K562 (cell line): ENCODE results near the gene CCNL1. TPM values are rescaled to one million over a fixed set of nuclear protein-coding genes. Genes with fewer than 3 reads are reported as not detected.

Source experiments
- CBFB ChIP-seq: sonication (generic); formaldehyde crosslinking; IDR thresholded peaks from 2 replicates; pipeline ENCODE4 v1.4.0; 2020; ENCODE audit warnings: mild to moderate bottlenecking, missing genetic modification reagents
- CCNT2 ChIP-seq: IDR thresholded peaks from 2 replicates; pipeline ENCODE4 v1.6.1; 2011; ENCODE audit warnings: borderline replicate concordance, low read depth, mild to moderate bottlenecking, moderate library complexity, mixed read lengths, low read length; ENCODE audit not compliant: insufficient read length; ENCODE audit errors: extremely low read depth
- ERF ChIP-seq: fragments of 450-650 bp; formaldehyde crosslinking; IDR thresholded peaks from 2 replicates; pipeline ENCODE4 v1.4.0; 2020; ENCODE audit warnings: mild to moderate bottlenecking, mixed read lengths
- ESRRB ChIP-seq: fragments of 250-450 bp; sonication (Bioruptor Pico); IDR thresholded peaks from 2 replicates; pipeline ENCODE4 v1.5.0; 2020; ENCODE audit warnings: mild to moderate bottlenecking, moderate library complexity, borderline replicate concordance
- FOXP1 ChIP-seq: sonication (generic); formaldehyde crosslinking; IDR thresholded peaks from 2 replicates; pipeline ENCODE4 v1.8.0; 2022; ENCODE audit warnings: mild to moderate bottlenecking, missing genetic modification reagents
- MAFF ChIP-seq: IDR thresholded peaks from 2 replicates; pipeline ENCODE4 v1.6.1; 2012; ENCODE audit warnings: low read length, improper control_type of control experiment
- MYBL2 ChIP-seq, 2 experiments: fragments of 450-650 bp in 1 of 2; sonication (generic) in 1 of 2; formaldehyde crosslinking in 1 of 2; IDR thresholded peaks; 2 replicates each; pipeline versions ENCODE4 v1.6.1 to v1.8.1; 2017 to 2022; ENCODE audit warnings: borderline replicate concordance in 1 of 2, inconsistent platforms in 1 of 2, low read depth in 1 of 2, mild to moderate bottlenecking in 1 of 2, missing genetic modification reagents in 1 of 2, moderate library complexity in 1 of 2
- NCOA2 ChIP-seq, 2 experiments: fragments of 450-650 bp; IDR thresholded peaks; 2 replicates each; pipeline ENCODE4 v1.6.1; 2018; ENCODE audit warnings: mild to moderate bottlenecking in 2 of 2, moderate library complexity in 1 of 2; ENCODE audit not compliant: partially characterized antibody in 2 of 2
- NCOR1 ChIP-seq: fragments of 450-650 bp; IDR thresholded peaks from 2 replicates; pipeline ENCODE4 v1.6.1; 2016; ENCODE audit warnings: mild to moderate bottlenecking, moderate library complexity
- PHTF2 ChIP-seq: fragments of 250-450 bp; sonication (Bioruptor Pico); IDR thresholded peaks from 2 replicates; pipeline ENCODE4 v1.5.0; 2021; ENCODE audit warnings: mild to moderate bottlenecking
- RBBP5 ChIP-seq: fragments of 200-600 bp; sonication (generic); IDR thresholded peaks from 2 replicates; pipeline ENCODE4 v1.6.1; 2012; ENCODE audit warnings: borderline replicate concordance, mild to moderate bottlenecking, low read length, control low read depth, inconsistent platforms; ENCODE audit not compliant: insufficient read depth, poor library complexity, severe bottlenecking
- SIN3B ChIP-seq: fragments of 450-650 bp; IDR thresholded peaks from 2 replicates; pipeline ENCODE4 v1.6.1; 2017; ENCODE audit warnings: low read depth, mild to moderate bottlenecking, moderate library complexity
- STAT5B ChIP-seq: fragments of 250-450 bp; sonication (Bioruptor Pico); IDR thresholded peaks from 2 replicates; pipeline ENCODE4 v1.8.0; 2021; ENCODE audit warnings: mild to moderate bottlenecking, inconsistent platforms
- TRIM28 ChIP-seq: fragments of 450-650 bp; IDR thresholded peaks from 2 replicates; pipeline ENCODE4 v1.6.1; 2017
- ZNF224 ChIP-seq: sonication (generic); formaldehyde crosslinking; IDR thresholded peaks from 2 replicates; pipeline ENCODE4 v1.8.0; 2022; ENCODE audit warnings: mild to moderate bottlenecking, missing genetic modification reagents
- ZNF696 ChIP-seq: fragments of 250-450 bp; sonication (Bioruptor Pico); conservative IDR thresholded peaks from 2 replicates; pipeline ENCODE4 v1.4.0; 2020; ENCODE audit warnings: mild to moderate bottlenecking, moderate library complexity
- polyA plus RNA-seq, 8 experiments: library from polyadenylated mRNA; depleted of rRNA in 4 of 8; stranded (reverse) in 5 of 8; unstranded in 3 of 8; fragments of >200 nt; fragmentation: Nextera tagmentation in 2 of 8; fragmentation: Illumina TruSeq in 1 of 8; extraction: Ambion mirVana in 2 of 8; extraction: Trizol in 1 of 8; gene quantifications; 2 replicates each; pipeline versions ENCODE4 v1.2.1 to v1.2.3, GENCODE V29; 2011 to 2014; ENCODE audit warnings: inconsistent platforms in 1 of 8, missing spikeins in 1 of 8
- total RNA-seq, 7 experiments: library from RNA; depleted of rRNA in 6 of 7; stranded (reverse); fragments of >200 nt in 6 of 7; fragmentation: Illumina TruSeq in 2 of 7; extraction: Trizol in 2 of 7; gene quantifications; 2 replicates each; pipeline versions ENCODE4 v1.2.1 to v1.2.3, GENCODE V29; 2011 to 2021; ENCODE audit warnings: low replicate concordance in 1 of 7
- TF ChIP-seq, protein P1 (sequence below): fragments of 250-450 bp; sonication (Bioruptor Pico); IDR thresholded peaks from 2 replicates; pipeline ENCODE4 v1.4.0; 2020; ENCODE audit warnings: mild to moderate bottlenecking, moderate library complexity
- TF ChIP-seq, protein P2 (sequence below): fragments of 250-450 bp; sonication (Bioruptor Pico); IDR thresholded peaks from 2 replicates; pipeline ENCODE4 v1.8.0; 2021; ENCODE audit warnings: mild to moderate bottlenecking, moderate library complexity
- TF ChIP-seq, protein P3 (sequence below): fragments of 250-450 bp; sonication (Bioruptor Pico); IDR thresholded peaks from 2 replicates; pipeline ENCODE4 v1.4.0; 2020
- TF ChIP-seq, protein P4 (sequence below): fragments of 450-650 bp; IDR thresholded peaks from 2 replicates; pipeline ENCODE4 v1.6.1; 2016

CCNL1 gene
- total and polyA plus RNA-seq, 9 of the 15 experiments (the other 6 are each of a cell fraction or from before 2014, with no cell fraction given): 16.1 to 186 (median 132) TPM

DNA sequence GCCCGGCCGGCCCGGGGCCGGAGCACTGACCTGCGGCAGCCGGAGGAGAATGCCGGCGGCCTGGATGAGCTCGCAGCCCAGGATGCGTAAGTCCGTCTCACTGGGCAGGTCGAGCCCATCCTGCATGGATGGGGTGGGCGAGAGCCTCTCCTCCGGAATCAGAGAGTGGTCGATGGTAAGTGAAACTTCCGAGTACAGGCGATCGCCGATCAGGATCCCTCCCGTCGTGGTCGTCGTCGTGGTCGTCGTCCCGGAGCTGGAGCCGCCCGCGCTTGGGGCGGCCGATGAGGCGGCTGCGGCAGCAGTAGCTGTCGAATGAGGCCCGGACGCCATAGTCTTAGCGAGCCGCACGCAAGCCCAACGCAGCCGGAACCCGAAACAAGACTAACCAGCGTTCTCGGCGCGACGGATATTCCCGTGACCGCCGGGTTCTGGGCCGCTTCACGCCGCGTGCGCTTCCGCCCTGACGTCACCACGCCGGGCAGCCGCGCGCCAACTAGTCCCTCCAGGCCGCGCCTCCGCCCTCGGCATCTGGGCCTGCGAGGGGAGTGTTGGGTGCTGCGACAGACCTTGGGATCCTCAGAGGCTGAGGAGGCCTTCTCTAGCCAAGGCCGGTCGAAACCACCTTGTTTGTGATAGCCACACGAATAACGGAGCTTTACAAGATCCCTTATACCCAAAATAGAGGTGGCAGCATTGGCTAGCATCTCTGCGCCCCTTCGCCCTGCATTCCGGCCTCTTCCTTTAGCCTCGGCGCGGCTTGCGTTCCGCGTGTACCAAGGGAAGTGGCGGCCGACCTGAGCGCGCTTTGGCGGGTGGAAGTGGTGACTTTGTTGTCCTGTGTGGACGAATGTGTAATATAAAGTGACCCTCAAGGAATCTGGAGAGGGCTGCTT, at the start of gene CCNL1 (continued):
- TF ChIP-seq, protein P1, sequence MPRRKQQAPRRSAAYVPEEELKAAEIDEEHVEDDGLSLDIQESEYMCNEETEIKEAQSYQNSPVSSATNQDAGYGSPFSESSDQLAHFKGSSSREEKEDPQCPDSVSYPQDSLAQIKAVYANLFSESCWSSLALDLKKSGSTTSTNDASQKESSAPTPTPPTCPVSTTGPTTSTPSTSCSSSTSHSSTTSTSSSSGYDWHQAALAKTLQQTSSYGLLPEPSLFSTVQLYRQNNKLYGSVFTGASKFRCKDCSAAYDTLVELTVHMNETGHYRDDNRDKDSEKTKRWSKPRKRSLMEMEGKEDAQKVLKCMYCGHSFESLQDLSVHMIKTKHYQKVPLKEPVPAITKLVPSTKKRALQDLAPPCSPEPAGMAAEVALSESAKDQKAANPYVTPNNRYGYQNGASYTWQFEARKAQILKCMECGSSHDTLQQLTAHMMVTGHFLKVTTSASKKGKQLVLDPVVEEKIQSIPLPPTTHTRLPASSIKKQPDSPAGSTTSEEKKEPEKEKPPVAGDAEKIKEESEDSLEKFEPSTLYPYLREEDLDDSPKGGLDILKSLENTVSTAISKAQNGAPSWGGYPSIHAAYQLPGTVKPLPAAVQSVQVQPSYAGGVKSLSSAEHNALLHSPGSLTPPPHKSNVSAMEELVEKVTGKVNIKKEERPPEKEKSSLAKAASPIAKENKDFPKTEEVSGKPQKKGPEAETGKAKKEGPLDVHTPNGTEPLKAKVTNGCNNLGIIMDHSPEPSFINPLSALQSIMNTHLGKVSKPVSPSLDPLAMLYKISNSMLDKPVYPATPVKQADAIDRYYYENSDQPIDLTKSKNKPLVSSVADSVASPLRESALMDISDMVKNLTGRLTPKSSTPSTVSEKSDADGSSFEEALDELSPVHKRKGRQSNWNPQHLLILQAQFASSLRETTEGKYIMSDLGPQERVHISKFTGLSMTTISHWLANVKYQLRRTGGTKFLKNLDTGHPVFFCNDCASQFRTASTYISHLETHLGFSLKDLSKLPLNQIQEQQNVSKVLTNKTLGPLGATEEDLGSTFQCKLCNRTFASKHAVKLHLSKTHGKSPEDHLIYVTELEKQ (CRISPR knock-in tag): no peak
- TF ChIP-seq MAFF (no peak), RBBP5 (peak; percentile 88), NCOA2 (IDR thresholded peaks at IDR 0.05; ENCODE audit: partially characterized antibody in 2 of 2) (no peak), NCOR1 (peak; percentile 83), FOXP1 (CRISPR knock-in tag) (peak; percentile 99), SIN3B (peak; percentile 51), ERF (CRISPR knock-in tag) (0 out of 2 replicates have a peak, but pooled peaks have one; percentile 32), CBFB (CRISPR knock-in tag) (peak; percentile 98), STAT5B (CRISPR knock-in tag) (no peak), ESRRB (CRISPR knock-in tag) (no peak), TRIM28 (no peak; the same call in 1 of the 2 replicates), PHTF2 (no peak), ZNF224 (CRISPR knock-in tag) (peak; percentile 92), CCNT2 (peak; percentile 99), MYBL2 (IDR thresholded peaks at IDR 0.05; ENCODE audit: low read depth) (0 out of 2 replicates have a peak, but pooled peaks have one; percentile 47), MYBL2 (CRISPR knock-in tag; IDR thresholded peaks at IDR 0.05; ENCODE audit: borderline replicate concordance) (no peak), ZNF696 (CRISPR knock-in tag) (no peak)
- TF ChIP-seq, protein P2, sequence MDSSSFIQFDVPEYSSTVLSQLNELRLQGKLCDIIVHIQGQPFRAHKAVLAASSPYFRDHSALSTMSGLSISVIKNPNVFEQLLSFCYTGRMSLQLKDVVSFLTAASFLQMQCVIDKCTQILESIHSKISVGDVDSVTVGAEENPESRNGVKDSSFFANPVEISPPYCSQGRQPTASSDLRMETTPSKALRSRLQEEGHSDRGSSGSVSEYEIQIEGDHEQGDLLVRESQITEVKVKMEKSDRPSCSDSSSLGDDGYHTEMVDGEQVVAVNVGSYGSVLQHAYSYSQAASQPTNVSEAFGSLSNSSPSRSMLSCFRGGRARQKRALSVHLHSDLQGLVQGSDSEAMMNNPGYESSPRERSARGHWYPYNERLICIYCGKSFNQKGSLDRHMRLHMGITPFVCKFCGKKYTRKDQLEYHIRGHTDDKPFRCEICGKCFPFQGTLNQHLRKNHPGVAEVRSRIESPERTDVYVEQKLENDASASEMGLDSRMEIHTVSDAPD (CRISPR knock-in tag): no peak
- TF ChIP-seq, protein P3, sequence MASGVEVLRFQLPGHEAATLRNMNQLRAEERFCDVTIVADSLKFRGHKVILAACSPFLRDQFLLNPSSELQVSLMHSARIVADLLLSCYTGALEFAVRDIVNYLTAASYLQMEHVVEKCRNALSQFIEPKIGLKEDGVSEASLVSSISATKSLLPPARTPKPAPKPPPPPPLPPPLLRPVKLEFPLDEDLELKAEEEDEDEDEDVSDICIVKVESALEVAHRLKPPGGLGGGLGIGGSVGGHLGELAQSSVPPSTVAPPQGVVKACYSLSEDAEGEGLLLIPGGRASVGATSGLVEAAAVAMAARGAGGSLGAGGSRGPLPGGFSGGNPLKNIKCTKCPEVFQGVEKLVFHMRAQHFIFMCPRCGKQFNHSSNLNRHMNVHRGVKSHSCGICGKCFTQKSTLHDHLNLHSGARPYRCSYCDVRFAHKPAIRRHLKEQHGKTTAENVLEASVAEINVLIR (CRISPR knock-in tag): peak; percentile 98
- TF ChIP-seq, protein P4, sequence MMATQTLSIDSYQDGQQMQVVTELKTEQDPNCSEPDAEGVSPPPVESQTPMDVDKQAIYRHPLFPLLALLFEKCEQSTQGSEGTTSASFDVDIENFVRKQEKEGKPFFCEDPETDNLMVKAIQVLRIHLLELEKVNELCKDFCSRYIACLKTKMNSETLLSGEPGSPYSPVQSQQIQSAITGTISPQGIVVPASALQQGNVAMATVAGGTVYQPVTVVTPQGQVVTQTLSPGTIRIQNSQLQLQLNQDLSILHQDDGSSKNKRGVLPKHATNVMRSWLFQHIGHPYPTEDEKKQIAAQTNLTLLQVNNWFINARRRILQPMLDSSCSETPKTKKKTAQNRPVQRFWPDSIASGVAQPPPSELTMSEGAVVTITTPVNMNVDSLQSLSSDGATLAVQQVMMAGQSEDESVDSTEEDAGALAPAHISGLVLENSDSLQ: no peak
